UCSD-AML1 (cell line): ENCODE measurements around the gene GPR18.

Source experiments
- DNase-seq: peaks from one replicate; lab custom pipeline; 2025; ENCODE audit not compliant: unreplicated experiment; lab: John Stamatoyannopoulos, UW

The GPR18 gene

DNA sequence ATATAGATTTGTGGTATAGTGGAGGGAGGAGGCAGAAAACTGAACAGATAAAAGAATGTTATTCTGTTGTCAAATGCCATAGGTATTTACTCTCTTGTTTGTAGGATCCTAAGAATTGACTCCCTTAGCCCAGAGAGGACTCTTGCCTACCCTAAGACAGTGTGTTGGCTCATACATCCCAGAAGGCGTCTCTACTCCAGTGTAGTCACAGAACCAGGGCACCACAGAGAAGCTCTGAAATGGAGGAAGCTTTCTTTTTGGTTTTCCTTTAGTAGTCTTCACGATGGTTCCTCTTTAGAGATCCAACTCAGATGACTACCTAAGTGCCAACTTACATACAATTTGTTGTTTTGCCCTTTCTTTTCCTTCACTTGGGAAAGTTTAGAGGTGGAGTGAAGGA, 35.0 kb upstream of the GPR18 start:
- no peak for DNase-seq

DNA sequence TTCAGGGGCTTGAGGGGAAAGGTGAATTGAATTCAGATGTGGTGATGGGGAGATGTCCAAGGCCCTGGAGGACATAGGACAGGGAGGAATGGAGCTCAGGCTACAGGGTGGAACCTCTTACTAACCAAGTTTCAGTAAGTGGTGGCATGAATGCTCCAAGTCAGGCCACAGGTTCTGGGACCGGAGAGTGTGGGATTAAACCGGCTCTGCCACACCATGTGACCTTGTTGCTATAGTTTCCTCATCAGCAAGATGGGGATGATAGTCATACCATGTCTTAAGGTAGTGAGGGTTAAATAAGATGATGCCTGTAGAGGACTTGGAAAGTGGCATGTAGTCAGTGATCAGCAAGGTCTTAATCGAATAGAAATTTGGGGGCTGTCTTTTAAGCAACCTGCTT, 32.7 kb upstream of the GPR18 start:
- DNase-seq = no peak

DNA sequence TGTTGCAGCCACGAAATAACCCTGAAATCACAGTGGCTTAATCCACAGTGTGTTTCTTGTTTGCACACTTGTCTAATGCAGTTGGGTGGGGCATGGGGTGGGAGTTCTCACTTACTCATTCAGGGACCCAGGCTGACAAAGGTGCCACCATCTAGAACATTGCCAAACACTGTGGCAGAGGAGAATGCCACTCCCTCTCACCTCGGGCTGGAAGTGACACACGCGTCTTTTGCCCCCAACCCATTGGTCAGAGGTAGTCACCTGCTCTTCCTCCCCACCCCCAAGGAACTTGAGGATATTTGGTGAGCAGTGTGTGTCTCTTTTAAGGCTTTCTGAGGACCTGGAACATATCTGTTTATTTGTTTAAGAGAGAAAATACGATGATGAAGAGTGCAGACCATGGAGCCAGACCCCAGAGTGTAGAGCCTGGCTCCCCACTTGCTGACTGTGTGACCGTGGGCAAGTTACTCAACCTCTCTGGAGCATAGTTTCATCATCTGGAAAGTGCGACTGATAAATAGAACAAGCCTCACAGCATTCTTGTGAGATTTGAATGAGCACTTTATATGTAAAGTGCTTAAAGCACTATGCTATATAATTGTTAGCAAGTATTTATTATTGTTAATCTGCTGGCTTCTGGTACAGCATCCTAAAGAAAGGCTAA, 31.6 kb upstream of the GPR18 start:
- DNase-seq = no peak

GRCh38 chr13:99289271-99289670, 31.1 kb upstream of the GPR18 start:
- DNase-seq = no peak

DNA sequence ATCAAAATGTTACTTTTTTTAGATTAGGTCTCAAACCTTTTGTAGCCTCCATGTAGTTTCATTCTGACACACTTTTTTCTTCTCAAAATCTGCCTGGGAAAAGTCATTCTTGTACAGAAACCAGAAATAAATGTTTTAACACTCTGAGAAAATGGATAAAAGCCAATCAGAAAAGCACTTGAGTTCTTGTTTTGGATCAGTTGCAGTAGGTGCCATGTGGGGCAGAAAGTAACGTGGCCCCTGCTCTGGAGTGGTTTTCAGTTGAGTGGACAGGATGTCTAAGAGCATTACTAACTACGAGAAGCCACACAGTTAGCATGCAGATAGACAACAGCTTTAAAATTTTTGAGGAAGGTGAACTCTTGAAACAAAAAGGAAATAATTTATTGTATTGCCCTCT, 29.9 kb upstream of the GPR18 start:
- no peak for DNase-seq

GRCh38 chr13:99287551-99287950, 29.4 kb upstream of the GPR18 start:
- DNase-seq = no peak

- no peak for DNase-seq
Observed at GRCh38 chr13:99285432-99286182, 27.4 kb upstream of the GPR18 start.

GRCh38 chr13:99282264-99283231, 24.4 kb upstream of the GPR18 start:
- no peak for DNase-seq

GRCh38 chr13:99281811-99282263, 23.7 kb upstream of the GPR18 start:
- DNase-seq = no peak

DNA sequence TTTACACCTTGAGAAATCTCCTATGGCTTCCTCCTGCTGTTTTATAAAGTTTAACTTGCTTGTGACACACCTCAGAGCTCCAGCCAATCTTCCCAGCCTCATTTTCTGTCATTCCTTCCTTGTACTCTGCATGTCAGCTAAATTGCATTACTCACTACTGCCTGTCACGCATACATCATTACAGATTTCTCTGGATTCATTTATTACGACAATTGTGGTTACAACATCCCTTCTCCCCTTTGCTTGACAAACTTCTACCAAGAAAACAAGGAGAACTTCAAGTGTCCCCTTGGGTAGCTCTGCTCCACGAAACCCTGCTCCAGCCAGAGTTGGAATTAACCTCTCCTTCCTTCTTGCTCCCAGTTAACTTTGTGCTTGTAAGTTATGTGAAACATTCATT, 22.0 kb upstream of the GPR18 start:
- DNase-seq = no peak

GRCh38 chr13:99279637-99280036, 21.5 kb upstream of the GPR18 start:
- DNase-seq = no peak

- no peak for DNase-seq
Observed at GRCh38 chr13:99278843-99279242, 20.7 kb upstream of the GPR18 start.

- no peak for DNase-seq
Observed at GRCh38 chr13:99278200-99278599, 20.0 kb upstream of the GPR18 start.

GRCh38 chr13:99277629-99278028, 19.4 kb upstream of the GPR18 start:
- no peak for DNase-seq

DNA sequence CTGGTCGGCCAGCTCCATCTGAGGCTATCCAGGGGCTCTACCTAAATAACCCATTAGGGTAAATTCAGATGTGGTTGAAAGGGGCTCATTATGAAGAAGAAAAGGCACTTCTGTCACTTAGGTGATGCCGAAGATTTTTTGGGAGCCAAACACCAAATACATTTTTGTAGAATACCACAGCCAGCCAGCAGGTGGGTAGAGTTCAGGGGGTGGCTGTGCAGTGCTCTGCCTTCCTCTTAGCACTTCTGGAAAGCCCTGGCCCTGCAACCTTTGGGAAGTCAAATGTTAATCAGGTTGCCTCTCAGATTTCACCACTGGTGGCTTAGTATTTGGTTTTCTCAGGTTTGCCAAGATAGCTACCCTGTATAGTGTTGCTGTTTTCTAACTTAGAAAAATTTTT, 18.5 kb upstream of the GPR18 start:
- no peak for DNase-seq

DNA sequence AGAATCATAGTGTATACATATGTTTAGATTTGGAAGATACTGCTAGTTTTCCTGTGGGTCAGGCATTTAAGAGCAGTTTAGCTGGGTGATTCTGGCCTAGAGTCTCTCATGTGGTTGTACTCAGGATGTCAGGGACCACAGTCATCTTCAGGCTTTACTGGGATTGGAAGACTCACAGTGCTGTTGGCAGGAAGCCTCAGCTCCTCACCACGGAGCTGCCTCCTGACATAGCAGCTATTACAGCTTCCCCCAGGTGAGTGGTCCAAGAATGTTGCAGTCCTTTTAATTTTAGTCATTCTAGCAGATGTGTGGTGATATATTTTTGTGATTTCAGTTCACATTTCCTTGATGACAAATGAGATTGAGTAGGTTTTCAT, 16.9 kb upstream of the GPR18 start:
- no peak for DNase-seq

- DNase-seq = no peak
Observed at GRCh38 chr13:99273128-99273527, 14.9 kb upstream of the GPR18 start.

GRCh38 chr13:99272481-99272880, 14.3 kb upstream of the GPR18 start:
- no peak for DNase-seq

- DNase-seq = no peak
Observed at GRCh38 chr13:99271249-99271648, 13.1 kb upstream of the GPR18 start.

DNA sequence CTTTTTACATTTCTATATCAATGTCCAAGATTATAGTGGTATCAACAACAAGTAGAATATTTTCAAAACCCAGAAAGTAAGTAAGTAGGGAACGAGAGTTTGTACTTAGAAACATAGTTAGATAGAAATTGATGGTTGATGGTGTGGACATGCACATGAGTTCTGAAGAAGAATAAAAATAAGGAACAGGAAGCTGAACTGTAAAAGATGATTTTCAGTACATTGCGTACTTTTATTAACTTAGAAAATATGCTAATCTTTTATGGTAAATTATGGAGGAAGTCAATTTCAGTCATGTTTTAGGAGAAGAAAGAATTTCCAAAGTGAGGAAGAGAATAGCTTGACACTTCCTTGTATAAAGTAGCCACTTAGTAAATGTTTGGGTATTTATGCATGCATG, 12.3 kb upstream of the GPR18 start:
- DNase-seq = no peak

GRCh38 chr13:99269627-99270241, 11.6 kb upstream of the GPR18 start:
- no peak for DNase-seq
